HG03159 (cell line): Measurements from ENCODE around the gene NELFCD.
A peak's percentile ranks its signal among the peaks of the same experiment; 100 is the strongest.
"Not testable (repeated sequence)": the region's sequence is repeated elsewhere in the genome, so short reads cannot be mapped to it uniquely, and the experiment has no call there.

Source experiments
- ATAC-seq: cut with Tn5 transposase; IDR thresholded peaks from one replicate; pipeline ENCODE4 v1.9.1; 2021; ENCODE audit warnings: mild to moderate bottlenecking, moderate library complexity; ENCODE audit not compliant: unreplicated experiment

NELFCD gene

GRCh38 chr20:59023616-59024015 is 42.6 kb downstream of the NELFCD start:
- no peak for ATAC-seq

GRCh38 chr20:59024111-59024530 is 43.1 kb downstream of the NELFCD start:
- ATAC-seq: no peak

- no peak for ATAC-seq
Measured at GRCh38 chr20:59025086-59025485, 44.0 kb downstream of the NELFCD start.

GRCh38 chr20:59025511-59025910 is 44.5 kb downstream of the NELFCD start:
- ATAC-seq: no peak

- ATAC-seq: no peak
Measured at GRCh38 chr20:59026904-59027740, 46.1 kb downstream of the NELFCD start.

- ATAC-seq: no peak
Measured at GRCh38 chr20:59027741-59028320, 46.8 kb downstream of the NELFCD start.

- ATAC-seq: no peak
Measured at GRCh38 chr20:59028812-59029211, 47.8 kb downstream of the NELFCD start.

- ATAC-seq: no peak
Measured at GRCh38 chr20:59030911-59031563, 50.0 kb downstream of the NELFCD start.

- ATAC-seq: no peak
Measured at GRCh38 chr20:59031564-59032022, 50.5 kb downstream of the NELFCD start.

GRCh38 chr20:59032023-59032712 is 51.1 kb downstream of the NELFCD start, which contains the start of gene ATP5F1E:
TSS of gene ATP5F1E (minus strand) at chr20:59032335. CDS start at chr20:59032251, 84 bp downstream.
- peak; percentile 93 for ATAC-seq

GRCh38 chr20:59032713-59033059 is 51.6 kb downstream of the NELFCD start:
- ATAC-seq: no peak

GRCh38 chr20:59033093-59033492 is 52.0 kb downstream of the NELFCD start:
- ATAC-seq: no peak

GRCh38 chr20:59033616-59034165 is 52.6 kb downstream of the NELFCD start:
- no peak for ATAC-seq

GRCh38 chr20:59035381-59035780 is 54.3 kb downstream of the NELFCD start:
- ATAC-seq: no peak

GRCh38 chr20:59037386-59037785 is 56.3 kb downstream of the NELFCD start:
- no peak for ATAC-seq

- ATAC-seq: no peak
Measured at GRCh38 chr20:59039233-59039632, 58.2 kb downstream of the NELFCD start.

GRCh38 chr20:59040667-59041066 is 59.6 kb downstream of the NELFCD start:
- ATAC-seq: no peak

GRCh38 chr20:59041487-59041886 is 60.4 kb downstream of the NELFCD start:
- ATAC-seq: not testable (repeated sequence)

- ATAC-seq: peak; percentile 34
Measured at GRCh38 chr20:59042151-59042795, 61.2 kb downstream of the NELFCD start, which contains the start of gene PRELID3B. TSS of gene PRELID3B (minus strand) at chr20:59042786. CDS start at chr20:59042730, 56 bp downstream.
